Measurements from ENCODE around the gene FAM180B. TPM values are rescaled to one million over a fixed set of nuclear protein-coding genes. Genes with fewer than 3 reads are reported as not detected.
A peak's percentile ranks its signal among the peaks of the same experiment; 100 is the strongest.

Gene FAM180B
- total and polyA plus RNA-seq, 4 donors = not detected

GRCh38 chr11:47616726-47617416 is 30.4 kb downstream of the FAM180B start:
- H3K27ac ChIP-seq (ENCODE audit: low read depth in 1 of 2, low read length in 2 of 2) = no peak overlapping the region
- no peak for DNase-seq (ENCODE audit: low spot score)
- no peaks in the 10 kb centered on the region for H3K27me3 ChIP-seq (ENCODE audit: control insufficient read depth in 4 of 4, insufficient read depth in 4 of 4, low read length in 3 of 4)
- H3K9ac ChIP-seq (ENCODE audit: low read depth in 1 of 2, low read length in 2 of 2) = no peak overlapping the region
- no peak overlapping the region for H3K4me3 ChIP-seq (ENCODE audit: low read depth in 1 of 3, low read length in 3 of 3)
- WGBS = 93% methylated on average over 10 of the region's 10 CpGs
- H3K9me3 ChIP-seq (ENCODE audit: control insufficient read depth in 4 of 4, low read length in 3 of 4) = no peaks in the 10 kb centered on the region
- no peaks in the 10 kb centered on the region for H3K4me1 ChIP-seq (ENCODE audit: control insufficient read depth in 4 of 4, insufficient read depth in 4 of 4, low read length in 3 of 4)
- peaks cover 8 to 38% (median 32%) of the 10 kb centered on the region in 4 donors for H3K36me3 ChIP-seq (ENCODE audit: control insufficient read depth in 4 of 4, insufficient read depth in 3 of 4, low read depth in 1 of 4, low read length in 3 of 4)
- TF ChIP-seq, protein P1, sequence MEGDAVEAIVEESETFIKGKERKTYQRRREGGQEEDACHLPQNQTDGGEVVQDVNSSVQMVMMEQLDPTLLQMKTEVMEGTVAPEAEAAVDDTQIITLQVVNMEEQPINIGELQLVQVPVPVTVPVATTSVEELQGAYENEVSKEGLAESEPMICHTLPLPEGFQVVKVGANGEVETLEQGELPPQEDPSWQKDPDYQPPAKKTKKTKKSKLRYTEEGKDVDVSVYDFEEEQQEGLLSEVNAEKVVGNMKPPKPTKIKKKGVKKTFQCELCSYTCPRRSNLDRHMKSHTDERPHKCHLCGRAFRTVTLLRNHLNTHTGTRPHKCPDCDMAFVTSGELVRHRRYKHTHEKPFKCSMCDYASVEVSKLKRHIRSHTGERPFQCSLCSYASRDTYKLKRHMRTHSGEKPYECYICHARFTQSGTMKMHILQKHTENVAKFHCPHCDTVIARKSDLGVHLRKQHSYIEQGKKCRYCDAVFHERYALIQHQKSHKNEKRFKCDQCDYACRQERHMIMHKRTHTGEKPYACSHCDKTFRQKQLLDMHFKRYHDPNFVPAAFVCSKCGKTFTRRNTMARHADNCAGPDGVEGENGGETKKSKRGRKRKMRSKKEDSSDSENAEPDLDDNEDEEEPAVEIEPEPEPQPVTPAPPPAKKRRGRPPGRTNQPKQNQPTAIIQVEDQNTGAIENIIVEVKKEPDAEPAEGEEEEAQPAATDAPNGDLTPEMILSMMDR (IDR thresholded peaks at IDR 0.05; ENCODE audit: low read depth, low read length, missing input control) = peak; percentile 32
- TF ChIP-seq RAD21 (IDR thresholded peaks at IDR 0.05) (peak; percentile 61 to 73), GABPA (IDR thresholded peaks at IDR 0.05 in 1 of 2, conservative IDR thresholded peaks at IDR 0.05 in 1 of 2) (no peak)

- 73% methylated on average over 3 of the region's 3 CpGs for WGBS
- H3K4me3 ChIP-seq (ENCODE audit: low read depth in 1 of 3, low read length in 3 of 3) = no peak overlapping the region
- no peaks in the 10 kb centered on the region for H3K27me3 ChIP-seq (ENCODE audit: control insufficient read depth in 4 of 4, insufficient read depth in 4 of 4, low read length in 3 of 4)
- no peak overlapping the region for H3K27ac ChIP-seq (ENCODE audit: low read depth in 1 of 2, low read length in 2 of 2)
- TF ChIP-seq RAD21 (IDR thresholded peaks at IDR 0.05) (no peak), TAF1 (conservative IDR thresholded peaks at IDR 0.05) (no peak)
- TF ChIP-seq, protein P2, sequence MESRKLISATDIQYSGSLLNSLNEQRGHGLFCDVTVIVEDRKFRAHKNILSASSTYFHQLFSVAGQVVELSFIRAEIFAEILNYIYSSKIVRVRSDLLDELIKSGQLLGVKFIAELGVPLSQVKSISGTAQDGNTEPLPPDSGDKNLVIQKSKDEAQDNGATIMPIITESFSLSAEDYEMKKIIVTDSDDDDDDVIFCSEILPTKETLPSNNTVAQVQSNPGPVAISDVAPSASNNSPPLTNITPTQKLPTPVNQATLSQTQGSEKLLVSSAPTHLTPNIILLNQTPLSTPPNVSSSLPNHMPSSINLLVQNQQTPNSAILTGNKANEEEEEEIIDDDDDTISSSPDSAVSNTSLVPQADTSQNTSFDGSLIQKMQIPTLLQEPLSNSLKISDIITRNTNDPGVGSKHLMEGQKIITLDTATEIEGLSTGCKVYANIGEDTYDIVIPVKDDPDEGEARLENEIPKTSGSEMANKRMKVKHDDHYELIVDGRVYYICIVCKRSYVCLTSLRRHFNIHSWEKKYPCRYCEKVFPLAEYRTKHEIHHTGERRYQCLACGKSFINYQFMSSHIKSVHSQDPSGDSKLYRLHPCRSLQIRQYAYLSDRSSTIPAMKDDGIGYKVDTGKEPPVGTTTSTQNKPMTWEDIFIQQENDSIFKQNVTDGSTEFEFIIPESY (IDR thresholded peaks at IDR 0.05) = no peak
- TF ChIP-seq, protein P3, sequence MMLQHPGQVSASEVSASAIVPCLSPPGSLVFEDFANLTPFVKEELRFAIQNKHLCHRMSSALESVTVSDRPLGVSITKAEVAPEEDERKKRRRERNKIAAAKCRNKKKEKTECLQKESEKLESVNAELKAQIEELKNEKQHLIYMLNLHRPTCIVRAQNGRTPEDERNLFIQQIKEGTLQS (IDR thresholded peaks at IDR 0.05) = no peak
- H3K9me3 ChIP-seq (ENCODE audit: control insufficient read depth in 4 of 4, low read length in 3 of 4) = no peaks in the 10 kb centered on the region
- H3K36me3 ChIP-seq (ENCODE audit: control insufficient read depth in 4 of 4, insufficient read depth in 3 of 4, low read depth in 1 of 4, low read length in 3 of 4) = peaks cover 8 to 44% (median 37%) of the 10 kb centered on the region in 4 donors
- H3K4me1 ChIP-seq (ENCODE audit: control insufficient read depth in 4 of 4, insufficient read depth in 4 of 4, low read length in 3 of 4) = no peaks in the 10 kb centered on the region
- H3K9ac ChIP-seq (ENCODE audit: low read depth in 1 of 2, low read length in 2 of 2) = no peak overlapping the region
- no peak for DNase-seq (ENCODE audit: low spot score)
Measured at GRCh38 chr11:47617417-47617809, 30.9 kb downstream of the FAM180B start.

DNA sequence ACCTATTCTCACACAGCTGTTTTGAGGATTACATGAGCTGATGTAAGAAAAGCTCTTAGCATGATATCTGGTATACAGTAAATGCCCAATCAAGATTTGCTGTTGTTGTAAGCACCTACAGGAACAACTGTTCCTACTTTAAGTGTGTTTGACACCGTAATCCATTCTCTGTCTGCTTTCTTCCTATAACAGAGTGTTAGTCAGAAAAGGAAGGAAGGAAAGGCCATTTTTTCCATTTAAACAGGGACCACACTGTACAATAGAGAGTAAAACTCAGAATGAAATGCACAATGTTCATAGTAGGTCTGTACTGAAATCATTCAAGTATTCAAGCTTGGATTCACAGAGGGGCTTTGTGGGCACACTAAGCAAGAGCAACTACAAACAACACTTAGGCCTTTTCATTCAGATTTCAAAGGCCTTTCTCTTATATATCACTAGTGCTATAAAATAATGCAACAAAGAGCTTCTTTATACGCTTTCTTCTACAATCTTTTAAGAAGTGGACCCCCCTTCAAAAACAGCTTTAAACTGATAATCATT is 34.4 kb downstream of the FAM180B start:
- H3K9me3 ChIP-seq (ENCODE audit: control insufficient read depth in 4 of 4, low read length in 3 of 4) = no peaks in the 10 kb centered on the region
- no peak for DNase-seq (ENCODE audit: low spot score)
- H3K4me3 ChIP-seq (ENCODE audit: low read depth in 1 of 3, low read length in 3 of 3) = no peak overlapping the region
- no peak overlapping the region for H3K9ac ChIP-seq (ENCODE audit: low read depth in 1 of 2, low read length in 2 of 2)
- no peaks in the 10 kb centered on the region for H3K4me1 ChIP-seq (ENCODE audit: control insufficient read depth in 4 of 4, insufficient read depth in 4 of 4, low read length in 3 of 4)
- peaks cover 15 to 64% (median 62%) of the 10 kb centered on the region in 4 donors for H3K36me3 ChIP-seq (ENCODE audit: control insufficient read depth in 4 of 4, insufficient read depth in 3 of 4, low read depth in 1 of 4, low read length in 3 of 4)
- no peaks in the 10 kb centered on the region for H3K27me3 ChIP-seq (ENCODE audit: control insufficient read depth in 4 of 4, insufficient read depth in 4 of 4, low read length in 3 of 4)
- TF ChIP-seq GABPA (IDR thresholded peaks at IDR 0.05 in 1 of 2, conservative IDR thresholded peaks at IDR 0.05 in 1 of 2) (no peak), JUND (IDR thresholded peaks at IDR 0.05) (no peak), FOXA2 (IDR thresholded peaks at IDR 0.05) (no peak), NR2F2 (IDR thresholded peaks at IDR 0.05) (no peak), EGR1 (IDR thresholded peaks at IDR 0.05; ENCODE audit: low read depth in 2 of 2) (no peak), RAD21 (IDR thresholded peaks at IDR 0.05) (no peak), HNF4A (conservative IDR thresholded peaks at IDR 0.05) (no peak)
- TF ChIP-seq, protein P4, sequence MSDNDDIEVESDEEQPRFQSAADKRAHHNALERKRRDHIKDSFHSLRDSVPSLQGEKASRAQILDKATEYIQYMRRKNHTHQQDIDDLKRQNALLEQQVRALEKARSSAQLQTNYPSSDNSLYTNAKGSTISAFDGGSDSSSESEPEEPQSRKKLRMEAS (IDR thresholded peaks at IDR 0.05) = no peak
- TF ChIP-seq, protein P1 (IDR thresholded peaks at IDR 0.05; ENCODE audit: low read depth, low read length, missing input control) = no peak
- H3K27ac ChIP-seq (ENCODE audit: low read depth in 1 of 2, low read length in 2 of 2) = no peak overlapping the region
- WGBS = 89% methylated on average over 2 of the region's 2 CpGs
